IMR-90 (cell line): ENCODE measurements around the gene OSER1. TPM values are rescaled to one million over a fixed set of nuclear protein-coding genes. Genes with fewer than 3 reads are reported as not detected.

Experiments
- ATAC-seq: fragments of 200-7000 bp; cut with Tn5 transposase; 2 replicates; pipeline ENCODE4 v1.9.1; 2020; ENCODE audit warnings: low read depth, mild to moderate bottlenecking, moderate library complexity
- BruUV-seq: library from RNA; stranded (reverse); fragments of 400-500 nt; replicated peaks from 2 replicates; lab custom pipeline; 2021; lab: Mats Ljungman, UMichigan
- CTCF ChIA-PET: fragments of 300-600 bp; formaldehyde crosslinking; extraction: SDS; loops from one replicate; lab custom pipeline; 2021; ENCODE audit warnings: antibody characterized with exemption; lab: Yijun Ruan, JAX
- POLR2A ChIA-PET: fragments of 300-600 bp; sonication (Branson Sonifier 250); formaldehyde crosslinking; loops from one replicate; lab custom pipeline; 2022; ENCODE audit warnings: antibody characterized with exemption; ENCODE audit not compliant: unreplicated experiment; lab: Charles Lee
- DNase-seq: peaks from one replicate; pipeline ENCODE4 v3.0.0; 2013
- H2AFZ ChIP-seq: replicated peaks from 2 replicates; pipeline ENCODE3; 2013; ENCODE audit warnings: low read length, mild to moderate bottlenecking; ENCODE audit not compliant: poor library complexity
- H2AK5ac ChIP-seq: 2 replicates; pipeline ENCODE4 v1.6.1; 2013; ENCODE audit warnings: low read depth, low read length, inconsistent platforms
- H2AK9ac ChIP-seq: replicated peaks from 2 replicates; pipeline ENCODE3; 2013; ENCODE audit warnings: mild to moderate bottlenecking, low read depth, low read length, moderate library complexity; ENCODE audit not compliant: poor library complexity
- H2BK120ac ChIP-seq: 2 replicates; pipeline ENCODE4 v1.6.1; 2013; ENCODE audit warnings: low read depth, low read length, inconsistent platforms
- H2BK15ac ChIP-seq: 3 replicates; pipeline ENCODE4 v1.6.1; 2013; ENCODE audit warnings: low read depth, low read length, inconsistent platforms
- H2BK20ac ChIP-seq: 2 replicates; pipeline ENCODE4 v1.6.1; 2013; ENCODE audit warnings: low read depth, mild to moderate bottlenecking, inconsistent platforms, low read length, moderate library complexity
- H2BK5ac ChIP-seq: 2 replicates; pipeline ENCODE4 v1.6.1; 2013; ENCODE audit warnings: mild to moderate bottlenecking, low read depth, low read length, inconsistent platforms; ENCODE audit not compliant: poor library complexity, severe bottlenecking
- H3K14ac ChIP-seq: replicated peaks from 2 replicates; pipeline ENCODE4 v1.6.1; 2013; ENCODE audit warnings: low read depth, low read length, inconsistent platforms
- H3K18ac ChIP-seq: 2 replicates; pipeline ENCODE4 v1.6.1; 2013; ENCODE audit warnings: low read depth, low read length, control low read depth
- H3K23ac ChIP-seq: 2 replicates; pipeline ENCODE4 v1.6.1; 2013; ENCODE audit warnings: low read depth, low read length, inconsistent platforms
- H3K27ac ChIP-seq: 2 replicates; pipeline ENCODE4 v1.5.1; 2013; ENCODE audit warnings: mild to moderate bottlenecking, control low read depth, low read length; ENCODE audit not compliant: insufficient read depth
- H3K27me3 ChIP-seq: 2 replicates; pipeline ENCODE4 v1.6.1; 2013; ENCODE audit warnings: low read length; ENCODE audit not compliant: control insufficient read depth, insufficient read depth
- H3K36me3 ChIP-seq: 2 replicates; pipeline ENCODE4 v1.6.1; 2013; ENCODE audit warnings: low read length, mixed read lengths; ENCODE audit not compliant: control insufficient read depth, insufficient read depth
- H3K4ac ChIP-seq: 2 replicates; pipeline ENCODE4 v1.6.1; 2013; ENCODE audit warnings: low read depth, low read length, inconsistent platforms
- H3K4me1 ChIP-seq: 2 replicates; pipeline ENCODE4 v1.6.1; 2013; ENCODE audit warnings: low read length, mixed read lengths; ENCODE audit not compliant: control insufficient read depth, insufficient read depth
- H3K4me2 ChIP-seq: 2 replicates; pipeline ENCODE4 v1.6.1; 2013; ENCODE audit warnings: low read depth, mild to moderate bottlenecking, control low read depth, low read length, moderate library complexity
- H3K4me3 ChIP-seq: 2 replicates; pipeline ENCODE4 v1.5.1; 2013; ENCODE audit warnings: low read depth, mild to moderate bottlenecking, control low read depth, low read length, moderate library complexity; ENCODE audit not compliant: insufficient read depth
- H3K56ac ChIP-seq: 2 replicates; pipeline ENCODE4 v1.6.1; 2013; ENCODE audit warnings: low read length, inconsistent platforms; ENCODE audit not compliant: insufficient read depth; ENCODE audit errors: extremely low read depth
- H3K79me1 ChIP-seq, 2 experiments: 2 replicates each; pipeline ENCODE4 v1.6.1; 2013; ENCODE audit warnings: low read length in 2 of 2, inconsistent platforms in 1 of 2, low read depth in 1 of 2
- H3K9ac ChIP-seq: 2 replicates; pipeline ENCODE4 v1.6.1; 2013; ENCODE audit warnings: low read depth, low read length, control low read depth
- H3K9me1 ChIP-seq: 2 replicates; pipeline ENCODE4 v1.6.1; 2013; ENCODE audit warnings: low read length, inconsistent platforms; ENCODE audit not compliant: insufficient read depth
- H3K9me3 ChIP-seq: 2 replicates; pipeline ENCODE4 v1.6.1; 2013; ENCODE audit warnings: low read length; ENCODE audit not compliant: control insufficient read depth, insufficient read depth
- H4K20me1 ChIP-seq: 2 replicates; pipeline ENCODE4 v1.6.1; 2013; ENCODE audit warnings: low read length, inconsistent platforms; ENCODE audit not compliant: insufficient read depth
- H4K5ac ChIP-seq: 2 replicates; pipeline ENCODE4 v1.6.1; 2013; ENCODE audit warnings: mild to moderate bottlenecking, low read depth, low read length, control low read depth
- H4K8ac ChIP-seq, 2 experiments: 2 replicates each; pipeline ENCODE4 v1.6.1; 2013; ENCODE audit warnings: low read depth in 2 of 2, low read length in 2 of 2, control low read depth in 1 of 2, inconsistent platforms in 1 of 2
- H4K91ac ChIP-seq: 2 replicates; pipeline ENCODE4 v1.6.1; 2013; ENCODE audit warnings: low read depth, low read length, inconsistent platforms; ENCODE audit not compliant: insufficient read depth
- BHLHE40 ChIP-seq: fragments of 150-350 bp; IDR thresholded peaks from 2 replicates; pipeline ENCODE4 v1.6.1; 2016; ENCODE audit warnings: mild to moderate bottlenecking, low read depth, low read length
- CEBPB ChIP-seq: IDR thresholded peaks from 2 replicates; pipeline ENCODE4 v1.6.1; 2012; ENCODE audit warnings: low read depth, low read length, improper control_type of control experiment
- CHD1 ChIP-seq: IDR thresholded peaks from 2 replicates; pipeline ENCODE4 v1.6.1; 2012; ENCODE audit warnings: low read depth, low read length, improper control_type of control experiment
- CTCF ChIP-seq: conservative IDR thresholded peaks from 2 replicates; pipeline ENCODE4 v1.5.1; 2012; ENCODE audit warnings: mild to moderate bottlenecking, low read depth, low read length, improper control_type of control experiment
- ELK1 ChIP-seq: fragments of 150-350 bp; IDR thresholded peaks from 2 replicates; pipeline ENCODE4 v1.6.1; 2016; ENCODE audit warnings: low read depth, mild to moderate bottlenecking, low read length, moderate library complexity, borderline replicate concordance
- FOS ChIP-seq: fragments of 150-350 bp; IDR thresholded peaks from 2 replicates; pipeline ENCODE4 v1.6.1; 2016; ENCODE audit warnings: low read depth, low read length
- MAFK ChIP-seq: IDR thresholded peaks from 2 replicates; pipeline ENCODE4 v1.6.1; 2012; ENCODE audit warnings: low read depth, low read length, improper control_type of control experiment
- MXI1 ChIP-seq: IDR thresholded peaks from 2 replicates; pipeline ENCODE4 v1.6.1; 2012; ENCODE audit warnings: low read depth, mild to moderate bottlenecking, low read length, moderate library complexity, borderline replicate concordance
- NFE2L2 ChIP-seq: fragments of 150-350 bp; IDR thresholded peaks from 2 replicates; pipeline ENCODE4 v1.6.1; 2016; ENCODE audit warnings: low read depth, mild to moderate bottlenecking, low read length
- POLR2A ChIP-seq: IDR thresholded peaks from 2 replicates; pipeline ENCODE4 v1.6.1; 2012; ENCODE audit warnings: mild to moderate bottlenecking, low read depth, low read length
- RAD21 ChIP-seq: IDR thresholded peaks from 2 replicates; pipeline ENCODE4 v1.6.1; 2012; ENCODE audit warnings: low read length, improper control_type of control experiment
- RCOR1 ChIP-seq: IDR thresholded peaks from 2 replicates; pipeline ENCODE4 v1.6.1; 2012; ENCODE audit warnings: mild to moderate bottlenecking, low read length, improper control_type of control experiment; ENCODE audit not compliant: insufficient replicate concordance
- RFX5 ChIP-seq: IDR thresholded peaks from 2 replicates; pipeline ENCODE4 v1.8.0; 2012; ENCODE audit warnings: low read depth, mild to moderate bottlenecking, low read length, moderate library complexity
- SMC3 ChIP-seq: fragments of 150-350 bp; IDR thresholded peaks from 2 replicates; pipeline ENCODE4 v1.6.1; 2016; ENCODE audit warnings: low read depth, mild to moderate bottlenecking, antibody characterized with exemption, low read length, moderate library complexity
- USF2 ChIP-seq: fragments of 150-350 bp; IDR thresholded peaks from 2 replicates; pipeline ENCODE4 v1.6.1; 2017; ENCODE audit warnings: mild to moderate bottlenecking, antibody characterized with exemption, low read length, low read depth
- WGBS, 2 experiments: methylation state at CpG; one replicate each; pipeline versions ENCODE4 v1.1.5 to v1.1.7; 2013; ENCODE audit warnings: missing lambda C conversion rate in 2 of 2; ENCODE audit not compliant: insufficient read length in 1 of 2; ENCODE audit errors: extremely low coverage in 2 of 2; 5-methylcytosine and 5-hydroxymethylcytosine counted together
- dilution Hi-C: fragments of 300-500 bp; cut with HindIII; formaldehyde crosslinking; loops from one replicate; pipeline ENCODE4 v1.14.3; 2018; ENCODE audit warnings: low sequenced_read_pairs; ENCODE audit not compliant: unreplicated experiment
- in situ Hi-C: fragments of 300-500 bp; cut with MboI; formaldehyde crosslinking; loops from 3 replicates; pipeline ENCODE4 v1.14.3; 2019; ENCODE audit warnings: low sequenced_read_pairs, inconsistent platforms, mixed read lengths
- intact Hi-C: fragments of 100-400 bp; cut with micrococcal nuclease; formaldehyde crosslinking; loops from 2 replicates; pipeline ENCODE4 v1.10.0; 2022
- polyA plus RNA-seq, 3 experiments: library from polyadenylated mRNA; depleted of rRNA; stranded (reverse); fragments of >200 nt; gene quantifications; 2 replicates each; pipeline ENCODE4 v1.2.3, GENCODE V29; 2012; ENCODE audit warnings: low replicate concordance in 1 of 3
- total RNA-seq: library from RNA; depleted of rRNA; stranded (reverse); fragments of >200 nt; gene quantifications from 2 replicates; pipeline ENCODE4 v1.2.3, GENCODE V29; 2012

Gene OSER1
- total and polyA plus RNA-seq, 2 of the 4 experiments (the other 2 are of a cell fraction), result 32.6 to 70.6 TPM

- Histone ChIP-seq H3K23ac (0 out of 2 replicates have a peak overlapping the region, but pooled peaks have one; percentile 44), H4K91ac (0 out of 2 replicates have a peak overlapping the region, but pooled peaks have one; percentile 12), H3K18ac (no peak overlapping the region), H3K4ac (peak overlapping the region; percentile 1; the same call in 1 of the 2 replicates), H3K27ac (no peak overlapping the region), H4K8ac (no peak overlapping the region), H2AFZ (no peak overlapping the region), H2BK120ac (no peak overlapping the region; the same call in 1 of the 2 replicates), H3K14ac (0 out of 2 replicates have a peak overlapping the region, but pooled peaks have one; percentile 16), H3K36me3 (no peaks in the 10 kb centered on the region), H2AK5ac (0 out of 2 replicates have a peak overlapping the region, but pooled peaks have one; percentile 3), H2BK15ac (no peak overlapping the region), H3K79me1 (peaks cover 0 to 3% of the 10 kb centered on the region in 2 experiments; a peak in 2 of 4 replicates), H3K9me1 (peaks cover 12% of the 10 kb centered on the region), H3K4me3 (no peak overlapping the region), H2BK20ac (no peak overlapping the region), H3K9me3 (no peaks in the 10 kb centered on the region), H3K4me2 (no peak overlapping the region), H2AK9ac (peak overlapping the region; percentile 29), H2BK5ac (no peak overlapping the region), H3K56ac (no peak overlapping the region), H4K20me1 (no peaks in the 10 kb centered on the region), H3K9ac (no peak overlapping the region), H4K5ac (no peak overlapping the region), H3K4me1 (peaks cover 3% of the 10 kb centered on the region; the same call in 1 of the 2 replicates), H3K27me3 (no peaks in the 10 kb centered on the region; the same call in 1 of the 2 replicates)
- ATAC-seq (no peak), DNase-seq (no peak)
- dilution Hi-C loops (no loop called here), intact Hi-C loops (no loop called here), in situ Hi-C loops (no loop called here)
- ChIA-PET POLR2A (no interaction called here), CTCF (no interaction called here)
- WGBS, 2 experiments, result 27% methylated on average over 2 of the region's 7 CpGs; no CpG with 5 or more reads in 1 of the 2 experiments
- BruUV-seq, result no TSS peak
- TF ChIP-seq SMC3 (no peak), CTCF (no peak), CEBPB (no peak), BHLHE40 (no peak), RCOR1 (no peak), RFX5 (no peak), USF2 (no peak), CHD1 (no peak), ELK1 (no peak), FOS (no peak), RAD21 (no peak), POLR2A (no peak), MAFK (no peak), NFE2L2 (no peak), MXI1 (no peak)
Observed at GRCh38 chr20:44170816-44171410, 39.7 kb downstream of the OSER1 start.
